NCI-H1105 treated with DMSO at 0.1 percent for 48 hours (cell line): ENCODE results near the gene EBPL.

Source experiments
- DNase-seq: peaks from one replicate; lab custom pipeline; 2025; lab: John Stamatoyannopoulos, UW

Gene EBPL

DNA sequence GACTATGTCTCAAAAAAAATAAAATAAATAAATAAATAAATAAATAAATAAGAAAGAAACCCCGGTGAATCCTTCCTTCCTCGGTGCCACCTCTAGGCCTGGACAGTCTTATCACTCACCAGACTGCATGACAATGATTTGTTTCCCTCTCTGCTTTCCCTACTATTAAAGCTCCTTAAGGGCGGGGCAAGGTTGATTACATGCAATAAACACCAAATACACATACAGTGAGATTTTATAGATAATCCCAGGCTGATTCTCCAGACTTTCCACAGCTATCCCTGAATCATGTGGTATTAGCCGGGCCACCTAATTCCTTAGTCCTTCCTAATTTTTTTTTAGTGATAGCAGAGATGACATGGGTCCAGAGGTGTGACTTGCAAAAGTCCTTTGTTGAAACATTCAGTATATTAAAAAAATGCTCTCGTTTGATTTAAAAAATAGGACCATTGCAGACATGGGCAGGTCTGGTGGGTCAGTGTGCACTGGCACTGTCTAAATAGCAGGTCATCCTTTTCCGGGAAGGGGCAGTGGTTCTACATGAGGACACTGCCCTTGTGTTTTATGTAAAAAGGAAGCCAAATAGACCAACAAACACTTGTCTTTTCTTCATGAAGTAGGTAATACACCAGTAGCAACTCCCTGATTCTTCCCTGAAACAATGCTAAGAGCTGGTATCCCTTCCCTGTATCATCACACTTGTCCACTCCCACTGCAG is 14.5 kb downstream of the EBPL start:
- DNase-seq, result no peak

DNA sequence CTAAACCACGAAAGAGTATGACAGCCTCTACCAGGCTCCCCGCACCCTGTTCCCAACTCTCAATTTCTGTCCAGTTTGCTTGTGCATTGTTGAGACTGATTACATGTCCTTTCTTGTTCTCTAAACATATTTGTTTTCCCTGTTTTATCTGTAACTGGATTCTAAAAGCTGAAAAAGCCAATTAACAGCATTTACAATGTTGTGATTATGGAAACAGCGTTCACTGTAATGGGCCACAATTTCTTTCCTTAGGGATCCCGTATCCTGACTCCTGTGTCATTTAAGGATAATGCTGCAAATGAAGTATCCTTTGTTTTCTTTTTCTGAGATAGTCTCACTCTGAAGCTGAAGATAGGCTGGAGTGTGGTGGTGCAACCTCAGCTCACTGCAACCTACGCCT is 20.5 kb downstream of the EBPL start:
- DNase-seq, result no peak

DNA sequence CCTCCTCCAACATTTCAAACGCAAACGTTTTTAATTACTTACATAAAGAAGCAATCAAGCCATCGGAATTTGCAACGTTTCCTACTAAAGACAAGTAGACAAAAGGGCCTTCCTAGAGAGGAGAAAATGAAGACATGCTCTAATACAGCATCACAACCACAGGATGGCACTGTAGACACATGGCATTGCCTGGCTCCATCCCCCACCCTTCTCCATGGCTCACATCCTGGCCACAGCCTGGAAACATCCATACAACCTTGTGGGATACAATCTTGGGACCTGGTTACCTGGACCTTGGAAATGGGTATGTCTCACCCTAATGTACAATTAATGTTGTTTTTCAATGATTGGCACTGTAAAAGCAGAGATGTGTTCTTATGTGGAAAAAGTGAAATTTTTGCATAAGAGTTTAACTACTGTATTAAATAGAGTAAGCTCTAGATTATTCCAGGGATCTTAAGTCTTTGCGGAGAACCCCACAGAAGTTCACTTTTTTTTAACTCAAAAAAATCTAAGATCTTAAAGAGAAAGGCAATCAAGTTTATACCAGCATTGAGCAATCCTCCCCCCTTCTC is 21.5 kb downstream of the EBPL start:
- peak; percentile 55 for DNase-seq

DNA sequence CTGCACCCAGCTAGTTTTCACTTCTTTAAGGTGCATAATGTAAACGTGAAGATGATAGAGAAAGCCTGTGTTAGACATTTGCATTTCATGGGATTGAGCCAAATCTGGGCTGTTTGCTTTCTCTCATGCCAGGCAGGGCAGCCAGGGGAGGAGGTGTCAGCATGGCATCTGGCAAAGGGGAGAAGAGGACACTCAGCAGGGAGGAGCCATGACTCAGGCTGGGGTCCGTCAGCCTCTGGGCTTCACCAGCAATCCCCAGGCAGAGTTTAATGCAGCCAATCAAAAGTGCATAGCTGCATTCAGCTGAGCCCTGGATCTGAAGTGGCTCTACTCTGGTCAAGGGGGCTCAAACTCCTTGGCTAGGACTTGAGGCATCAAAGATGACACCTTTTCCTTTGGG is 23.5 kb downstream of the EBPL start:
- no peak for DNase-seq

DNA sequence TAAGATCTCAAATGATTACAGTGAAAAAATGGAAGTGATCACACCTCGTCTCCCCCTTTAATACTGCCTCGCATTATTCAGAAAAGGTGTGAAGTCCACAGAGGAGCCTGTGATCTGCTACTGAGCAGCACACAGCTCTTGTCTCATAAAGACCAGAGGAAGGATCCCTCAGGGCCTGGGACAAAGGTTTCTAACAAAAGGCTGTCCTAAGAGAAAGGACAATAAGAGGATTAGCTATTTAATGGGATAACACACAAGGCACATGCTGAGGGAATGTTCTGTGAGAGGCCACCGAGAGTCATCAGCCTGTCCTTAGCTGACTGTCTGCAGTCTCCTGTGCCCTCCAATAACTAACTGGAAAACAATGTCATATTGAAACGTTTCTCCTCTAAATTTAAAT is 26.7 kb downstream of the EBPL start:
- DNase-seq, result no peak

DNA sequence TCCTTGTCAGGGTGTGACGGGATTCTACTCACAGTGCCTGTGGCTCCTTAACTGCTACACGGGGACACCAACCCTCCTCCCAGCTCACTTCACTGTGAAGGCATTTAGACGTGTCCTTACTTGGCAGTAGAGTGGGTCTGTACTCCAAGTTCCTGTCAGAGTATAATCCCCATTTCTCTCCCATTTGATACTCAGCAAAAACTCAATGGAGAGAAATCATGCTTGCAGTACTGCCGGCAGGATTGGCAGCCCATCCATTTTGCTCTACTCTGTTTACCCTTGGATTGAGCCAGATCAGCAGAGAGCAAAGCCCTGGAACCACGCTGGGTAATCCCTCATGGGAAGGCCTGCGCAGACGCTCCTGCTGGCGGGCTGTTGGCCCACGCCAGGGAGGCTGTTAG is 34.0 kb downstream of the EBPL start:
- DNase-seq, result no peak

DNA sequence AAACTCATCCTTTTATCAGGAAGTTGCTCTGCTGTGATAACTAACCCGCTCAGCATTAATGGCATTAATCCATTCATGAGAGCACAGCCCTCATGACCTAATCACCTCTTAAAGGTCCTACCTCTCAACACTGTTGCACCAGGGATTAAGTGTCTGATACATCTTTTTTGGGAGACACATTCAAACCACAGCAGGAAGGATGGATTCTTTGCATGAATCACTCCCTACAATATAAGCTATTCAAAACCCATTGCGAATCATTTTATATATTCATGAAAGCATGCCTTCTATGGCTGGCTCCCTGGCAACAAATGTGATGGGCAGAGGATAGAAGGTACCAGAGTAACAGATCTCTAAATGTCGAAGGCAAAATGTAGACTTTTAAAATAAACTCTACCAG is 35.4 kb downstream of the EBPL start:
- DNase-seq, result no peak

DNA sequence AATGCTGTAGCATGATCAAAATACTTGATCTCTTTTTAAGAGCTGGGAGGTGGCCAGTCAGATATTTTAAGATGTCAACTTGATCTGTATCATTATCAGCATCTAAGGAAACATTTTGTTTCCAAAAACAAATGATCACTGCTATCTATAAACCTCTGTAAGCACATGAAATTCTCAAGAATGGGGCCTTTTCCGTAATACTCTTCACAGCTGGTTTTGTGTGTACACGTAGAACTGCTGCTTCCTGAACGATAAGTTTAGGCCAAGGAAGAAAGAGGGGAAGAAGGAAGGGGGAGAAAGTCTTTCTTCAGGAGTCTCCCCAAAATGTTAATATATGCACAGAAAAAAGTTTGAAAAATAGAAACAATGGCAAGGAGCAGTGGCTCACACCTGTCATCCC is 37.3 kb downstream of the EBPL start:
- DNase-seq, result no peak

DNA sequence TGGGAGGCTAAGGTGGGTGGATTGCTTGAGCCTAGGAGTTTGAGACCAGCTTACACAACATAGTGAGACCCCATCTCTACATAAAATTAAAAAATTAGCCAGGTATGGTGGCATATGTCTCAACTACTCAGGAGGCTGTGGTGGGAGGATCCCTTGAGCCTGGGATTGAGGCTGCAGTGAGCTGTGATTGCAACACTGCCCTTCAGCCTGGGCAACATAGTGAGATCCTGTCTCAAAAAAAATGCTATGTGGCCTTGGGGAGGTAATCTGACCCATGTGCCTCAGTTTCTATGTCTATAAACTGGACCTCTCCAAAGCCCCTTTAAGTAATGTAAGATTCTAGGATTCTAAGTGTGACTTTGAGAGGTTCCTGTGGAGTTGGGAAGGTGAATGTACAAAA is 37.8 kb downstream of the EBPL start:
- no peak for DNase-seq

DNA sequence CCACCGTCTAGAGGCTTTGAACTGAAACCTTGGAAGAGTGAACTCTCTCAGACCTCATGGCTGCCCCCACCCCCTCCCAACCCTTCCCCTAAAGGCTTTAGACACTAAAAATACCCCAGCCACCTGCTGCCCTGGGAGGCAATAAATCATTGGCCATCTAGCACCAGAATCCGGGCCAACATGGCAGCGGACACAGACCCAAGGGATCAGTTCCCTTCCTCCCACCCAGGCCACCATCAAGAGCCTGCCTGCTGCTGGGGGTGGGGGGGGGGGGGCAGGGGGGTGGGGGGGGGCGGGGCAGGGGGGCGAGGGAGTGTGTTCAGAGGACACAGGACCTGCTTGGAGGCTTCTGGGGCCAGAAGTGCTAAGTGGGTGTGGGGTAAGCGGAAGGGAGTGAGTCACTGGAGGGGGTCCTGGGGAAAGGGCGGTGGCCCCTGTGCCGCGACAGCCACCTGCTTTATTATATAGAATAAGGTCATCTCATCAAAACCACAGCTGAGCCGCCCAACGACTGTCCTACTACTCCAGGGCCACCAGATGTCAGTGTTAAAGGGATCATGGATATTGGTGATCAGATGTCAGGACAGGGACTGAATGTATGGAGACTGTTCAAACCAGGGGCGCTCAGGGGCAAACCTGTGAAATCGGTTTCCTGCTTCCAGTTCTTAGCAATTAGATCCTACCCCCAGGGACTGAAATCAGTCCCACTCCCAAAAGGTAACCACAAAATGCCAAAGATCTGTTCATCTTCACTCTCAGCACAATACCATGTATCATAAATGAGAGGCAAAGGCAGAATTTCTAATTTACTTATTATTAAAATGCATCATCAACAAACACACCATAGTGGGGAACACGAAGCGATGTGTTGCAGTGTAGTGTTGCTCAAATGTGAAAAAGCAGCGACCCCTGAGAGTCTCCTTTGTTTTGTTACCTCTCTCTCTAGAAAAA is 38.7 kb downstream of the EBPL start:
- peak; percentile 49 for DNase-seq

DNA sequence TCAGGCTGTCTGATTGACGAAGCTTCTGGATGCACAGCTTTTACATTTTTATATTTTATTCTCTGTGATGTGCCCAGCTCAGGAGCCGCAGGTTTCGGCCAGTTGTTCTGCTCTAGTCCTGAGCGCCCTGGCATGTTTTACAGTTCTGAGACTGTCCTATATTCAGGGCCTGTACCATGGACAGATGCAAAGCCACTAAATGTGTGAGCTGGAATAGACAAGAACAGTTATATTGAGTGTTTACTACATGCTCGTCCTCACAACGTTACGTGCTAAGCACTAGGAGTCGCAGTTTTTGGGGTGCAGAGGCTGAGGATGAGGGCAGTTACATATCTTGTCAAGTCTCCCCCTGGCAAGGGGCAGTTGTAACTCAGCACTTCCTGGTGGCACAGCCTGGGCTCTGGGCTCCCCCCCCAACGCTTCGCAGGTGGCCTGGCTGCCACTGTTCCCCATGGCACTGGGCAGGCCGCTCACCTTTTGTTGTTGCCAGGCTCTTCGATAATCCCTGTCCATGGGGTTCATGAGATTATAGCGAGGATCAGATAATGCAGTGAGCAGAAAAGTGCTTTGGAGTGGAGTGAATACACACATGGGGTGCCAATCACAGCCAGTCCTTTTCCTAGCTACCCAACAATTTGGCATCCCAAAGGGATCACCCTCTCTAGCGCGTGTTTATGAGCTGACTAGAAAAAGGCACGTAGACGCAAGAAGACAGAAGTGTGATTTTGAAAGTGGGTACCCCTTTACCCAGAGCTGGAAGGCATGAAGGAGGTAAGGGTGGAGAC is 39.5 kb downstream of the EBPL start:
- no peak for DNase-seq

DNA sequence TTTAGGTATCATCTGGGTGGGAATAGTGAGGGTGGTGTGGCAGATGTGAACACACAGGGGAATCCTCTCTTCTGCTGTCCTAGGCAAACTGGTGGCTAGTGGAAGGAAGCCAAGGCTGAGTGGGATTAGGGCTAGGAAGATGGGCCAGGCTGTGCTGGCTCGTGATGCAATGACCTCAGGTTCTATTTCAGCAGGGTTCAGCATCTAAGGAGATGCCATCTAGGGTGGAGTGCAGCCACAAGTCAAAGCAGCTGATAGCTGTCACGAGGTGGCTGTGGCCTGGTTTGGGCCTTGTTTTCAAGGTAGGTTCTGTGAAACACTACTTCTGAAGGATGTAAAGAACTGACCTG is 41.3 kb downstream of the EBPL start:
- DNase-seq, result no peak

DNA sequence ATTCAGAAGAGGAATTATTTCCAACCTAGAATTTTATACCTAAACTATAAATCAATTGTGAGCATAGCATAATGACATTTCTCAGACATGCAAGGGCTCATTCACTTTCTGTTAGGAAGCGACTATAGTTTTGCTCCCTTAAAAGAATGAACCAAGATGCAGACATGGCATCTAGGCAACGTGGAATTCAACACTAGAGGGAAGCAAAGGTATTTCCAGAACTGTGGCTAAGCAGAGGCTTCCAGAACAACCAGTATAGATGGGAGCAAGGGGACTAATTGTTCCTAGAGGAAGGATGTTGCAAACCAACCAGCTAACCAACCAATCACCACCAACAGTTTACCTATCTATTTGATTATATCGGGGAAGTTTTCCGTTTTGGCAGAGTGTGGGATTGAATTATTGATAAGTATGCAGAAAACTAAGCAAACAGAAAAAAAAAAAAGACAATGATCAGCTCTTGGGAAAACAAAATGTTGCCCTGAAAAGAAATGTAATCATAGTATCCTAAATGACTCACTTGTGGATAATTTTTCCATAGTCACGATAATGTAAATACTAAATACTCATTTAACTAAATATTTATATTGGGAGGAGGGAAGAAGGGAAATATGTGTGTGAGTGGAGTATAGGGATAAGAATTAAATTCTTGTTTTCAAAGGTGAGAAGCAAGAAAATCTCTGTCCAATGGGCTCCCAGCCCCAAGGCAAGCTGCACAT is 41.9 kb downstream of the EBPL start:
- DNase-seq, result no peak

DNA sequence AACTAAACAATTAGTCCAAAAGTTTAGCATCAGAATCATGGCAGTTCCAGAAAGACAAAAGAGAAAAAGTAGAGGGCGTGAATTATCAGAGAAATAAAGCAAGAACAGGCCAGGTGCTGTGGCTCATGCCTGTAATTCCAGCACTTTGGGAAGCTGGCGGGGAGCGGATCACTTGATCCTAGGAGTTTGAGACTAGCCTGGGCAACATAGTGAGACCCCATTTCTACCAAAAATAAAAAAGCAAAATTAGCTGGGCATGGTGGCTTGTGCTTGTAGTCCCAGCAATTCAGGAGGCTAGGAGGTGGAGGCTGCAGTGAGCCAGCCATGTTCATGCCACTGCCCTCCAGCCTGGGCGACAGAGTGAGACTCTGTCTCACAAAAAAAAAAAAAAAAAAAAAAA is 44.6 kb downstream of the EBPL start:
- no peak for DNase-seq

DNA sequence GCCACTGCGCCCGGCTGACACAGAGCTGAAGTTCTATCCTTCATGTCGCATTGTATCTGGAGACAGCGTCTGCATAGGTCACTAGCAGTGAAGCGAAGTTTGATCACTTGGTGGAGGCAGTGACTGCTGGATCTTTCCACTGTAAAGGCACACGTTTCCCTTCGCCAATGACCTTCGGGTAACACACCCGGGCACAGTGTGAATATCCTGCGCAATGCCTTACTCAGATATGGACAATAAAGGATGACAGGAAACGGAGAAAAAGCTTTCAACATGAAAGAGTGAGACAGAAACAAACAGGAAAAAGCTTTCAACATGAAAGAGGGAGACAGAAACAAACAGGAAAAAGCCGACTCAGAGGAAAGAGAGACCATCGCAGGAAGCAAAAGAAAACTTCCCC is 45.8 kb downstream of the EBPL start:
- no peak for DNase-seq

DNA sequence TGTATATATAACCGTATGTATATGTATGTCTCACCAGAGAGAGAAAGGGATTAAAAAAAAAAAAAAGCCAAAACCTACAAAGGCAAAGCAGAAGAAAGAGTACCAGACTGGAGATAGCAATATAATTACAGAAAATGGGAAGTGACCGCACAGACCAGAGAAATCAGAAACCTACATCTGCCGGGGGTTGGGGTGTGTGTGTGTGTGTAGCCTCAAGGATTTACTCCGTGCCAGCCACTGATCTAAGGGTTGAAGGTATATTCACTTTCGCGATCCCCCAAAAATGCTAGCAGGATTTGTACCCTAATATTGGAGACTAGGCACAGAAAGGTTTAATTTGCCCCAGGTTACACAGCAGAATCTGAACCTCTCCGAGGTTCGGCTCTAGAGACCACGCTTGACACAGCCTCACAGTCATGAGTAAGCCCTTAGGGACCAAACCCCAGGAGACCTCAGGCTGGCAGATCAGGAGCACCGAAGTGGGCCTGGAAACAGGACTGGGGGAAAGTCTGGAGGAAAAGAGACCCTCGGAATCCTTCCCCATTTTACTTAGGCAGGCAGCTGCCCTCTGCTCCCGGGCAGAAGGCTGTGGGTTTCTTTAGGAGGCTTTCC is 48.1 kb downstream of the EBPL start:
- DNase-seq, result no peak

DNA sequence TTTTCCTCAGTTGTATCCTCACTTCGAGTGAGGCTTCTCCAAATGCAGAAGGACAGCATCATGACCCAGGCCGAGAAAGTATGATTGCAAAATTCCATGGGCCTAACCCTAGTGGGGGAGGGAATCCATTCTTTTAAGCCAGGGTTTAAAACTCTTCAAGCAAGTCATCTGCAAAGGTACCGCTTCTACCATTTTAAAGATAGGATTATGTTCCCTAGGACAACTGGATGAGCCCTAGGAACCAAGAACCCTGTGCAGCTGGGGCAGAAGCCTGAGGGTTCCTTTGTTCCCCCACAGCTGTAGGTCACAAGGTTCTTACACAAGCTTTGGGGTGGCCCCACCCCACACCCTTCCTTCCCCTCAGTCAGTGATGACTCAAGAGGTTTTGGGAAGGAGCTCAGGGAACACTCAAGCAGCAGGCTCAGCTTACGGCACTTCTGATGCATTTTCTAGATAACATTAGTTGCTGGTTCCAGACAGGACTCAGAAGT is 49.4 kb downstream of the EBPL start:
- DNase-seq, result no peak

DNA sequence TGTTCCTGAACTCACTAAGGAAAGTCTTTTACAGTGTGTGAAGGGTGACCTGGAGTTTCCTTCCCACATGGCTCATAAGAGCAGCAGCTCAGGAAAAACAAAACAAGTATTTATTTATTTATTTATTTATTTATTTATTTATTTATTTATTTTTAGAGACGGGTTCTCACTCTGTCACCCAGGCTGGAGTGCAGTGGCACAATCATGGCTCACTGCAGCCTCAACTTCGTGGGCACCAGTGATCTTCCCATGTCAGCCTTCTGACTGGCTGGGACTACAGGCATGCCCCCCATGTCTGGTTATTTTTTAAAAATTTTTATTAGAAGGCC is 52.6 kb downstream of the EBPL start:
- no peak for DNase-seq

DNA sequence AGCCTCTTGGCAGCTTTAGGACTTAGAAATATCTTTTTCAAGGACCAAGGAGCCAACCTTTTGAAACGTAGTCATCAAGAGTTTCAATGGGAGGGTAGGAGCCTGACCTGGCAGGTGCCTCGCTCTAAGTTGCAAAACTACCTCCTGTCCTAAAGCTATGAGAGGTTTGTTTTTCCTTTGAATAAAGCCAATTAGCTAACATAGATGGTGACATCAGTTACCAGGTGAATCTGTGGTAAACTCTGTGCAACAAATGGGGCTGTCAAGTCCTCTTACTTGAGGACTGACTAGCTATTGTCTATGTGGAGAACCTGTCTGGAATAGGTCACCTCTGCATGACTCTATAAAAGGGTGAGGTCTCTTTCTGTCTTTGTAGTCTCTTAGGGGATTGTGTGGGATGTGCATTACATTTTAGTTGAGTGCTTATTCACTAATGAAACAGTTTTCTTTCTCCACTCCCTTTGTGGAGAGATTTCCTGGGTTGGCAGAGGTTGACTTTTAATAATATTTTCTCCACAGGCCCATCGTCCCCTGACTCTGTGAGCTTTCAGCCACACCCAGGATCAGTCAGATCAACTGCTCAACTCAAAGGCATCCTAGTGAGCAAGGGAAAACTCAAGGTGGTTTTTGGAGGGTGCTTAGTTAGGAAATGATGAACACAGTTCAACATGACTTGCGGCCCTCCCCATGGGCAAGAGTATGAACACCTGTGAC is 53.1 kb downstream of the EBPL start:
- no peak for DNase-seq

DNA sequence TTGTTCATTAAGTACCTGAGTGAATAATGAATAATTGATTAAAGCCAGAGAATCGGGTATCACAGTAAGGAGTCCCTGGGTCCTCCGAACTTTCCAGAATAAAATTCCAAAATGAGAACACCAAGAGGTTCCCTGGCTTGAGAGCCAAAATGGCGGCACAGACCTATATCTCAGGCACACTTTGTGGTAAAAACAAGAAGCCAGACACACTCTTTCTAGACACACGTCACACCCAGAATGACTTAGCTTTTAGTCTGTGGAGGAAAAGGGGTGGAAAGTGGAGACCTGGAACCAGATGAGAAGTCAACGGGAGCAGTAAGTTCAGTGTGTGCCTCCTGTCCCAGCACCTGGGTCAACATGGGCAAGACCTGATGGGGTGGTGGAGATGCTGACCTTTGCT is 54.6 kb downstream of the EBPL start:
- no peak for DNase-seq
